HCEC 1CT (cell line): ENCODE results near the gene BTRC.
A peak's percentile ranks its signal among the peaks of the same experiment; 100 is the strongest.
"Not testable (repeated sequence)": the region's sequence is repeated elsewhere in the genome, so short reads cannot be mapped to it uniquely, and the experiment has no call there.

Experiments
- DNase-seq: peaks from one replicate; pipeline ENCODE4 v3.0.0-alpha.2; 2017

Gene BTRC

GRCh38 chr10:101388676-101389276 lies 34.8 kb downstream of the BTRC start:
- DNase-seq = peak; percentile 22

DNA sequence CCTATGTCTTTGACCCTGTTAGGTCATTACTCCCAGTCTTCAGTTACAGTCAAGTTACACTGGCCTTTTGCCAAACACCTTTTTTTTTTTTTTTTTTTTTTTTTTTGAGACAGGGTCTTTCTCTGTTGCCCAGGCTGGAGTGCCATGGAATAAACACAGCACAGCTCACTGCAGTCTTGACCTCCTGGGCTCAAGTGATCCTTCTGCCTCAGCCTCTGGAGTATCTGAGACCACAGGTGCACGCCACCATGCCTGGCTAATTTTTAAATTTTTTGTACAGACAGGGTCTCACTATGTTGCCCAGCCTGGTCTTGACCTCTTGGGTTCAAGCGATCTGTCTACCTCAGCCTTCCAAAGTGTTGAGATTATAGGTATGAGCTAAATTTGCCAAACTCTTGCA lies 35.6 kb downstream of the BTRC start:
- DNase-seq = not testable (repeated sequence)

DNA sequence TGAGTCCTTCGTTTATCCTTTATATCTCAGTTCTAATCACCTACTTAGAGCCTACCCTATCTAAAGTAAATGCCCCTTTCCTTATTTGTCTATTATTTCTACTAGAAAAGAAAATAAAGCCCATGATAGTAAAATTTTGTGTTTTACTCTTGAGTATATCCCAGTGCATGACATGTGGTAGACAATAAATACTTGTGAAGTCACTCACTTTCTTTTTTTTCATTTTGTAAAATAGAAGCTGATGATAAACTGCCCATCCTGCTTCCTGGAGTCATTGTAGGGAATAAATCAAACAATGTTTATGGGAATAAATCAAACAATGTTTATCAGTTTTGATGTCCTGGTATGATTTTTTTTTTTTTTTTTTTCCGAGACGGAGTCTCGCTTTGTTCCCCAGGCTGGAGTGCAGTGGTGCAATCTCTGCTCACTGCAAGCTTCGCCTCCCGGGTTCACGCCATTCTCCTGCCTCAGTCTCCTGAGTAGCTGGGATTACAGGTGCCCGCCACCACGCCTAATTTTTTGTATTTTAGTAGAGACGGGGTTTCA lies 36.1 kb downstream of the BTRC start:
- DNase-seq = no peak

DNA sequence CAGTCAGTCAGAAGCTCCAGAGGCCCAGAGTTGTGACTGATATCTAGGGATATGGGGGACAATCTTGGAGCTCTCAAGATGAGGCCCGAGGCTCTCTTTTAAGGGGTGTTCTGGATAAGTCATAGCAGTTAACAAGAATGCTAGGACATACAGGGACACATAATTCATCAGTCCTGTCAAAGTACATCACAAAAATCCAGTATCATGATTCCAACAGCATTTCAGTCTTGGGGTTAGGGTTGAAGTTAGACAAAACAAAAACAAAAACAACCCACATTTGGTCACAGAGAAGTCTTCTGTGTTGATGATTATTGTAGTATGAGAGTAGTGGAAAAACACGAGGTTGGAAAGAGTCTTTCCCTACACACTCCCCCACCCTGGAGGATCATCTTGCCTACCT lies 39.4 kb downstream of the BTRC start:
- DNase-seq = no peak

DNA sequence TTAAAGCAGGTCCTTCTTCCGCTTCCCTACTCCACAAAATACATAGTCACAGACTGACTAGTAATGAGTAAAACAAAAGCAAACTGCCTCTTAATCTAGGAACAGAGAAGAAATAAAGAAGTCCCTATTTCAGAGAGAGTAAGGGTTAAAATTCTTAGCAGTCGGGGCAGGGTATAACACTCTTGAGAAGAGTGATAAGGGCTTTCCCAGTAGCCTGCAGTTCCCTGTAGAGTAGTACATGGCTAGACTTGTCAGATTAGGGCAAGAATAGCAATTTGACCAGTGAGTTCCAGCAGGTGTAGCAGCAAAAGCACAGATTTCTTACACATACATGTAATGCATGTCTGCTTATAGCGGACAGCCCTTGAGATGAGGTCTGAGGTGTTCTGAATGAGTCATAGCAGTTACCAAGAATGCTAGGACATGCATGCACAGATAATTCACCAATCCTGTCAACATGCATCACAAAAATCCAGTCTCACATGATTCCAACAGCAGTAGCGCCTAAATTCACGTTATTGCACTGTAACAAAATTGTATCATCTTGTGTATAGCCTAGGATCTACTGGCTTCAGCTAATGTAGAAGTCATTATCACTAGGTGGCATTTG lies 40.7 kb downstream of the BTRC start:
- no peak for DNase-seq

DNA sequence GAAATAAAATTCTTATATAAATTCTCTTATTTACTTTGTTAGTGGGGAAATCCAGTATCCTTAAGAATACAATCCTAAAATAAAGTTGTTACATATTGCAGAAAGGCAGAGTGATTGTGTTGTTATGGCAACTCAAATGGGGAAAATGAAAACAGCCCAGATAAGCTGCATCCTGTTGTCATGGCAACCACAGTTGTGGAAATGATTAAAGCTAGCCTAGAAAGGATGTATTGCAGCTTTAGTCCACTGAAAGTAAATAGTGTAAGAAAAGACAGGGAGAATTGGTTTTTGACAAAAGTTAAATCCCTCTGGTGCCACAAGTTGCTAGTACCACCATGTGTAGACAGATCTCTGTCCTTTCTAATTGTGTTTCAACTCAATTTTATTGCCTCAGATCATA lies 43.2 kb downstream of the BTRC start:
- peak; percentile 44 for DNase-seq

- DNase-seq = no peak
These were observed 46.6 kb downstream of the BTRC start for GRCh38 chr10:101400585-101400984.

DNA sequence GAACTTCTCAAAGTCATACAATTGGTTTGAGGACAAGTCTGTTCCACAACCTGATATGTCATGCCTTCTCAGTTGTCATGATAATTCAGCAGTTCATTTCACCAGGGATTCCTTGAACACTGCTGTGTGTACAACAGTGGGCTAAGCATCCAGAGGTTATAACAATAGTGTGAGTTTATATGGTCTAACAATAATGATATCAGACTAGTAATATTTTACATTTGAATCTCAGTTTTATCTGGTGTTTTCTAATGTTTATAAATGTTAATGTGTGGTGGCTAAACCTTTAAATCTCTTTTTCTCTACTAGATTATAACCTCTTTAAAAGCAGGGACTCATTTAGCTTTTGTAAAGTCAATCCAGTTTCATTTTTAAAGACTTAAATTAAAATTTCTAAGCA lies 48.7 kb downstream of the BTRC start:
- no peak for DNase-seq

GRCh38 chr10:101403161-101403560 lies 49.2 kb downstream of the BTRC start:
- DNase-seq = no peak

- DNase-seq = no peak
These were observed 51.0 kb downstream of the BTRC start for GRCh38 chr10:101405001-101405400.

DNA sequence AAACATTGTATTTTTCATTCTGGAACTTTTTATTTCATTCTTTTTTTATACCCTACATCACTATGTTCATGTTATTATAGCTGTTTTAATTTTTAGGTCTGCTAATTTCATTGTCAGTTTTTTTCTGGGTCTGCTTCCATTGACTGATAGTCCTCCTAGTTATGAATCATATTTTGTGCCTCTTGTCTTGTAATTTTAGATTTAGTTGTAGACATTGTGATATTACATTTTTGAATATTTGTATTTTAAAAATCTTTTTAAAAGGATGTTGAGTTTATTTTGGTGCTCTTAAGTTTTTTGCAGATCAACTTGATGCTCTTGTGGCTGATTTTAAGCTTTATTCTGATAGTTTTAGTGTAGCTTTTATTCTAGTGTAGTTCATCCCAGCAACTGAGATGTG lies 57.6 kb downstream of the BTRC start:
- DNase-seq = no peak

DNA sequence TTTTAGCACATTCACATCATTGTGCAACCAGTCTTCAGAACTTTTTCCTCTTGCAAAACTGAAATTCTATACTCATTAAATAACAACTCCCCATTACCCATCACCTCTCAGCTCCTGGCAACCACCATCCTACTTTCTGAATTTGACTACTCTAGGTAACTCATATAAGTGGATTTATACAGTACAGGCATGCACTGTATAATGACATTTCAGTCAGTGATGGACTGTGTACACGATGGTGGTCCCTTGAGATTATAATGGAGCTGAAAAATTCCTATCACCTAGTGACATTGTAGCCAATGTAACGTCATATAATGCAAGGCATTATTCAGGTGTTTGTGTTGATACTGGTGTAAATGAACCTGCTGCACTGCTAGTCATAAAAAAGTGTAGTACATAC lies 60.1 kb downstream of the BTRC start:
- no peak for DNase-seq

- no peak for DNase-seq
These were observed 61.9 kb downstream of the BTRC start for GRCh38 chr10:101415884-101416283.

DNA sequence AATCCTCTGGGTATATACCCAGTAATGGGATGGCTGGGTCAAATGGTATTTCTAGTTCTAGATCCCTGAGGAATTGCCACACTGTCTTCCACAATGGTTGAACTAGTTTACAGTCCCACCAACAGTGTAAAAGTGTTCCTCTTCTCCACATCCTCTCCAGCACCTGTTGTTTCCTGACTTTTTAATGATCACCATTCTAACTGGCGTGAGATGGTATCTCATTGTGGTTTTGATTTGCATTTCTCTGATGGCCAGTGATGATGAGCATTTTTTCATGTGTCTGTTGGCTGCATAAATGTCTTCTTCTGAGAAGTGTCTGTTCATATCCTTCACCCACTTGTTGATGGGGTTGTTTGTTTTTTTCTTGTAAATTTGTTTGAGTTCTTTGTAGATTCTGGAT lies 68.0 kb downstream of the BTRC start:
- not testable (repeated sequence) for DNase-seq

GRCh38 chr10:101425535-101425934 lies 71.6 kb downstream of the BTRC start:
- DNase-seq = no peak

- DNase-seq = no peak
These were observed 74.1 kb downstream of the BTRC start for GRCh38 chr10:101428036-101428435.

GRCh38 chr10:101429423-101429822 lies 75.5 kb downstream of the BTRC start:
- DNase-seq = no peak

- DNase-seq = no peak
These were observed 82.3 kb downstream of the BTRC start for GRCh38 chr10:101436302-101436701.

- DNase-seq = peak; percentile 25
These were observed 85.0 kb downstream of the BTRC start for GRCh38 chr10:101438881-101439391.

- DNase-seq = peak; percentile 82
These were observed 87.8 kb downstream of the BTRC start for GRCh38 chr10:101441541-101442455.

GRCh38 chr10:101442456-101442800 lies 88.5 kb downstream of the BTRC start:
- no peak for DNase-seq

- DNase-seq = peak; percentile 25
These were observed 90.3 kb downstream of the BTRC start for GRCh38 chr10:101444058-101444898.

DNA sequence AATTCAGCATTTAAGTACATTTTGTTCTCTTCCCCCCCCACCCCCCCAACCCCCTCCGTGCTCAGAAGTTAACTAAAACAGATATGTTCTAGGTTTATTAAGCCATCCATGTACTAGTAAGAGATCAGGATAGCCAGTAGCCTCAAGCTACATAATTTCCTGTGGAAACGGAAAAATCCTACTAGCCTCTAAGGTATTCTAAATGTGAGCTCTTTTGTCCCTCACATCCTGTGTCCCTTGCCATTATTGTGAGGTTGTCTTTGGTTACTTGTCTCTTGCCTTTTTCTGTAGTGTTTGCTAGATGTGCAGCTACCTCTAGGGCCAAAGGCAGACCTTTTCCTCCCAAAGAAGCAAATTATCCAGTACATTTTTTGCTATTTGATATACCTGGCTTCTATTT lies 92.1 kb downstream of the BTRC start:
- no peak for DNase-seq
